Measurements from ENCODE around the gene ZNF423. TPM values are rescaled to one million over a fixed set of nuclear protein-coding genes. Genes with fewer than 3 reads are reported as not detected.

Gene ZNF423
- total and polyA plus RNA-seq, 9 of the 15 experiments (the other 6 are each of a cell fraction or from before 2014, with no cell fraction given), result not detected

GRCh38 chr16:49469311-49469670 lies 386.6 kb downstream of the ZNF423 start:
- DNase-seq (ENCODE audit: extremely low read depth in 1 of 4, low spot score in 3 of 4) (no peak), FAIRE-seq (no peak), ATAC-seq (no peak)
- H3K27me3 ChIP-seq (ENCODE audit: control insufficient read depth in 2 of 2, insufficient read depth in 2 of 2, low read length in 2 of 2), result peaks cover 6 to 32% of the 10 kb centered on the region in 2 experiments; a peak in 4 of 5 replicates
- H2AFZ ChIP-seq (ENCODE audit: low read depth, low read length), result no peak overlapping the region
- peaks cover 0 to 6% of the 10 kb centered on the region in 2 experiments; a peak in 1 of 5 replicates for H3K4me1 ChIP-seq (replicated peaks in 1 of 2; ENCODE audit: control insufficient read depth in 2 of 2, insufficient read depth in 2 of 2, low read length in 2 of 2)
- H3K36me3 ChIP-seq (ENCODE audit: control insufficient read depth, insufficient read depth, low read length), result no peaks in the 10 kb centered on the region
- intact Hi-C loops (cut with micrococcal nuclease), result no loop called here
- no peaks in the 10 kb centered on the region for H3K79me2 ChIP-seq (ENCODE audit: control insufficient read depth, insufficient read depth, low read length)
- H3K9ac ChIP-seq (ENCODE audit: insufficient read depth in 1 of 2, low read depth in 2 of 2, low read length in 2 of 2), result no peak overlapping the region
- in situ Hi-C loops (cut with MboI), result no loop called here
- 0% methylated on average over 6 of the region's 6 CpGs for WGBS (ENCODE audit: insufficient coverage, low coverage, missing lambda C conversion rate)
- TF ChIP-seq ZNF324 (CRISPR knock-in tag; IDR thresholded peaks at IDR 0.05), result no peak
- TF ChIP-seq E2F5 (CRISPR knock-in tag; IDR thresholded peaks at IDR 0.05), result no peak
- TF ChIP-seq POLR2A (conservative IDR thresholded peaks at IDR 0.05), result no peak
- TF ChIP-seq KDM4B (IDR thresholded peaks at IDR 0.05; ENCODE audit: borderline replicate concordance in 2 of 2, low read depth in 1 of 2), result no peak
- no peak for TF ChIP-seq RBM34 (IDR thresholded peaks at IDR 0.05; ENCODE audit: borderline replicate concordance, insufficient read depth, low read length)
- TF ChIP-seq NCOA6 (IDR thresholded peaks at IDR 0.05), result no peak
- TF ChIP-seq ZBTB26 (CRISPR knock-in tag; IDR thresholded peaks at IDR 0.05), result no peak
- no peak for TF ChIP-seq ZZZ3 (IDR thresholded peaks at IDR 0.05)
- no peak for TF ChIP-seq ZNF3 (CRISPR knock-in tag; IDR thresholded peaks at IDR 0.05)
- no peak for TF ChIP-seq SAP30 (IDR thresholded peaks at IDR 0.05; ENCODE audit: borderline replicate concordance, insufficient read depth, low read depth, low read length, poor library complexity, severe bottlenecking)
- TF ChIP-seq CREM (IDR thresholded peaks at IDR 0.05; ENCODE audit: low read depth), result no peak
- no peak for TF ChIP-seq POLR2AphosphoS5 (IDR thresholded peaks at IDR 0.05; ENCODE audit: control insufficient read depth, insufficient read depth, low read depth, low read length)
- TF ChIP-seq ZNF174 (CRISPR knock-in tag; IDR thresholded peaks at IDR 0.05), result no peak
- no peak for TF ChIP-seq DACH1 (IDR thresholded peaks at IDR 0.05; ENCODE audit: partially characterized antibody)
- TF ChIP-seq LARP7 (IDR thresholded peaks at IDR 0.05), result no peak
- TF ChIP-seq ZFP1 (CRISPR knock-in tag; IDR thresholded peaks at IDR 0.05), result no peak
- no peak for TF ChIP-seq DDX20 (tag; IDR thresholded peaks at IDR 0.05; ENCODE audit: low read depth)
- no peak for TF ChIP-seq HMBOX1 (IDR thresholded peaks at IDR 0.05)
- no peak for TF ChIP-seq ZNF274 (IDR thresholded peaks at IDR 0.05; ENCODE audit: borderline replicate concordance, low read depth, low read length)
- POLR2A ChIA-PET, result no interaction called here
- no peaks in the 10 kb centered on the region for H3K9me3 ChIP-seq (replicated peaks; ENCODE audit: control insufficient read depth, insufficient read depth, low read depth, low read length)
- no peak overlapping the region for H3K4me2 ChIP-seq (ENCODE audit: insufficient read depth, low read length)
- H3K9me1 ChIP-seq (ENCODE audit: control insufficient read depth, insufficient read depth, low read length), result no peaks in the 10 kb centered on the region
- H3K4me3 ChIP-seq, result no peak overlapping the region
- no peak overlapping the region for H3K27ac ChIP-seq (ENCODE audit: extremely low read depth, low read depth, low read length)
- H4K20me1 ChIP-seq (replicated peaks; ENCODE audit: control insufficient read depth, insufficient read depth, low read length), result no peaks in the 10 kb centered on the region; the same call in 1 of the 2 replicates
- BruUV-seq (replicated peaks), result no TSS peak
- CTCF ChIA-PET (ENCODE audit: low intra/inter-chr PET ratio), result no interaction called here
